NCI-H2081 treated with DMSO at 0.1 percent for 48 hours (cell line): ENCODE data around the gene PTPRG.
"Not testable (repeated sequence)": the region's sequence is repeated elsewhere in the genome, so short reads cannot be mapped to it uniquely, and the experiment has no call there.

Source experiments
- DNase-seq: peaks from one replicate; lab custom pipeline; 2025; lab: John Stamatoyannopoulos, UW

The PTPRG gene

GRCh38 chr3:61687206-61687605, 125.8 kb downstream of the PTPRG start:
- DNase-seq = no peak

GRCh38 chr3:61687663-61688306, 126.4 kb downstream of the PTPRG start:
- DNase-seq = no peak

GRCh38 chr3:61688307-61688984, 127.1 kb downstream of the PTPRG start:
- no peak for DNase-seq

- no peak for DNase-seq
Observed at GRCh38 chr3:61690016-61690415, 128.6 kb downstream of the PTPRG start.

GRCh38 chr3:61691466-61691865, 130.1 kb downstream of the PTPRG start:
- no peak for DNase-seq

- no peak for DNase-seq
Observed at GRCh38 chr3:61697301-61697700, 135.9 kb downstream of the PTPRG start.

- DNase-seq = not testable (repeated sequence)
Observed at GRCh38 chr3:61698278-61699072, 137.1 kb downstream of the PTPRG start.

- DNase-seq = no peak
Observed at GRCh38 chr3:61699622-61700021, 138.3 kb downstream of the PTPRG start.

GRCh38 chr3:61701011-61701410, 139.6 kb downstream of the PTPRG start:
- no peak for DNase-seq

- no peak for DNase-seq
Observed at GRCh38 chr3:61702453-61702852, 141.1 kb downstream of the PTPRG start.

GRCh38 chr3:61704807-61705206, 143.4 kb downstream of the PTPRG start:
- no peak for DNase-seq

GRCh38 chr3:61707492-61707891, 146.1 kb downstream of the PTPRG start:
- no peak for DNase-seq

- DNase-seq = not testable (repeated sequence)
Observed at GRCh38 chr3:61710920-61711319, 149.5 kb downstream of the PTPRG start.

- DNase-seq = no peak
Observed at GRCh38 chr3:61714225-61714624, 152.9 kb downstream of the PTPRG start.

GRCh38 chr3:61715886-61716527, 154.6 kb downstream of the PTPRG start:
- DNase-seq = no peak

- not testable (repeated sequence) for DNase-seq
Observed at GRCh38 chr3:61716693-61717092, 155.3 kb downstream of the PTPRG start.

GRCh38 chr3:61718565-61718964, 157.2 kb downstream of the PTPRG start:
- no peak for DNase-seq

- DNase-seq = no peak
Observed at GRCh38 chr3:61719278-61719977, 158.1 kb downstream of the PTPRG start.

GRCh38 chr3:61723038-61723437, 161.7 kb downstream of the PTPRG start:
- no peak for DNase-seq

- DNase-seq = no peak
Observed at GRCh38 chr3:61724183-61724582, 162.8 kb downstream of the PTPRG start.

- DNase-seq = no peak
Observed at GRCh38 chr3:61724801-61725200, 163.4 kb downstream of the PTPRG start.

- no peak for DNase-seq
Observed at GRCh38 chr3:61725851-61726333, 164.5 kb downstream of the PTPRG start.
